GM10266 (cell line): Measurements from ENCODE around the gene TNC.

Experiments used
- DNase-seq: peaks from one replicate; pipeline ENCODE4 v3.0.0; 2012; ENCODE audit errors: extremely low spot score
- CTCF ChIP-seq: IDR thresholded peaks from 2 replicates; pipeline ENCODE4 v1.5.1; 2012; ENCODE audit warnings: mild to moderate bottlenecking, low read depth; ENCODE audit not compliant: control insufficient read depth, insufficient read depth; ENCODE audit errors: missing control alignments

TNC gene

DNA sequence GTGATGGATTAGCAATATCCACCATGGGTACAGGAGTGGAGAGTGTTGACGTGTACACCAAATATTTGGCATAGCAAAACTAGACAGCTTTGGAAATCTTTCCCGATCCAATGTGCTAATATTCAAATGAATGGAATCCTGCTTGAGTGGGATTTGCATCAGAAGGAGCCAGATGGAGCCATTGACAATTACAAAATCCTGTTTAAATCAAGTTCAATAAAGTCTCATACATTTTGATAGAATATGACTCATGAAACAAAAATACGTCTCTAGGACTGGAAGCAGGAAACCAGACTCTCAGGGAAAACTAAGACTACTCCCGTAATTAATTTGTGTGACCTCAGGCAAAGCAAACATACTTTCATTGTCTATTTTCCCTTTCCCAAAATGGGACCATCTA is 13.0 kb downstream of the TNC start:
- no peak for TF ChIP-seq CTCF
- no peak for DNase-seq

GRCh38 chr9:115103746-115104477 is 14.0 kb downstream of the TNC start:
- TF ChIP-seq CTCF: no peak
- DNase-seq: no peak

- TF ChIP-seq CTCF: no peak
- no peak for DNase-seq
Measured at GRCh38 chr9:115099901-115100300, 18.1 kb downstream of the TNC start.

DNA sequence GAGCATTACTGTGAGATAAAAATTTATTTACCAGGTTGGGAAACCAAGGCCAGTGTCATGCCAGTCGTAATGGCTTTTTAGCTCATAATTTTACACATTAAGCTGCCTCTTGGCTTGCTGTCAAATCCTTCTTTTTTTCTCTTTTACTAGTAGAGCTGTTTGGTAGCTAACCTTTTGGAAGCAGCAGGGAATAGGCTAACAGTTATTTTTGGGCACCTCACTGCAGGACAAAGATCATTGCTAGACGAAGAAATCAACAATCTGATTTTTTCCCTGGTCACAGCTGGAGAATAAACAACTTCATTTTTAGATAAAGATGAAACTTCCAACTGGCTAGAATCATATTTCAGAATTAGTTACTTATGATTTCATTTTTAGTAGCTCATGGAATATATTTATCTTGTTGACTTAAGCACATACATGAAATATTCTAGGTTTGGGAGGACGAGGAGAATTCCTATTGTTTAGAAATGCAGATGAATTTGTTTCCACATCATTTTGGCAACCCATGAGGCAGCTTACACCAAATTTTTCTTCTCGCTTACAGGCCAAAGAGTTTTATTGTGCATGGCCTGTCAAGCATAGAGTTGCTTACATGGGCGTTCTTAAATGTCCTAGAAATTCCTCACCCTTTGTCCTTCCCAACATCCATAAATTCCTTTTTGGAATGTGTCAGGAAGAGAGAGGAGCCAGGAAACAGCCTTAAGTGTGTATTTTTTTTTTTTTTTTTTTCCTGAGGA is 19.6 kb downstream of the TNC start:
- DNase-seq: no peak
- no peak for TF ChIP-seq CTCF

DNA sequence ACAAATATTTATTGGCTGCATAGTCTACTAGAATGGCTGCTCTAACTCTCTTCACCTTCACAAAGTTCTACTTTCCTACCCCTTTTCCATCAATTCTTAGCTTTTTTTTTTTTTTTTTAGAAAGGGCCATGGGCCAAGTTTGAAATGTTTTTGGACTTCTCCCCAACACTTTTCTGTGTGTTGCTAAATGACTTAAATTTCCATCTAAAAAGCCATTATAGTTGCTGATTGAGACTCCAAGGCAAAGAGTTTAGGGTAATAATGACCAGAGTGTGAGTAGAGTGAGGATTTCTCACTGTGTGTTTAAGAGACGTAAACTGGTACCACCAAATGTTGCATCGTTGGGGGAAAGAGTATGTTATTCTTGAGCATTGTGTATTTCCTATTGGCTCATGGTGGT is 24.4 kb downstream of the TNC start:
- no peak for DNase-seq
- no peak for TF ChIP-seq CTCF

DNA sequence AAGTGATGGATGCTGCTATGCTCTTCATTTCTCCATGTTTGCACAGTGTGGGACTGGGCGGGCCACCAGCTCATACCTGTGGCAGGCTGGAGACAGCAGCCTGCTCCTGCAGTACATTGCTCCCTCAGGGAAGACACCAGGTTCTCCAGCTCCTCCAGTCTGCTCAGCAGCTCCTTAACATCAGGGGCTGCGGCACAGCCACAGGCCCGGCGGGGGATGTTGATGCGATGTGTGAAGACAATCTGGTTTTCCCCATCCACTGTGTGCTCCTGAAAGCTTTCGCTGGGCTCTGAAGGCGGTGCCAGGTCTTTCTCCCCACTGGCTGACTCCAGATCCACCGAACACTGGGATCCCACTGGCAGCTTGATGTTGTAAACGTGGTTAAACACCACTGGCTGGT is 27.5 kb downstream of the TNC start:
- no peak for TF ChIP-seq CTCF
- no peak for DNase-seq

- TF ChIP-seq CTCF: no peak
- no peak for DNase-seq
Measured at GRCh38 chr9:115088860-115089259, 29.1 kb downstream of the TNC start.
